GM08714 (cell line): ENCODE measurements around the gene IRS1.

Source experiments
- H3K4me3 ChIP-seq: fragments of 200-500 bp; sonication (Bioruptor generic); 2 replicates; pipeline ENCODE4 v1.5.1; 2014; ENCODE audit warnings: mild to moderate bottlenecking, low read length, inconsistent platforms
- ZNF274 ChIP-seq: IDR thresholded peaks from 2 replicates; pipeline ENCODE4 v1.6.1; 2012; ENCODE audit warnings: mild to moderate bottlenecking, low read depth, low read length

Gene IRS1

GRCh38 chr2:226832061-226832460, 32.4 kb upstream of the IRS1 start:
- no peak for TF ChIP-seq ZNF274
- H3K4me3 ChIP-seq = no peak overlapping the region

GRCh38 chr2:226831266-226831665, 31.6 kb upstream of the IRS1 start:
- TF ChIP-seq ZNF274 = no peak
- no peak overlapping the region for H3K4me3 ChIP-seq

- H3K4me3 ChIP-seq = no peak overlapping the region
- no peak for TF ChIP-seq ZNF274
Measured at GRCh38 chr2:226829721-226830631, 30.4 kb upstream of the IRS1 start.

- H3K4me3 ChIP-seq = no peak overlapping the region
- TF ChIP-seq ZNF274 = no peak
Measured at GRCh38 chr2:226828191-226828590, 28.6 kb upstream of the IRS1 start.

- no peak overlapping the region for H3K4me3 ChIP-seq
- TF ChIP-seq ZNF274 = no peak
Measured at GRCh38 chr2:226825056-226825455, 25.4 kb upstream of the IRS1 start.

GRCh38 chr2:226818930-226819329, 19.3 kb upstream of the IRS1 start:
- H3K4me3 ChIP-seq = no peak overlapping the region
- no peak for TF ChIP-seq ZNF274

- no peak for TF ChIP-seq ZNF274
- no peak overlapping the region for H3K4me3 ChIP-seq
Measured at GRCh38 chr2:226813148-226813701, 13.6 kb upstream of the IRS1 start.

- TF ChIP-seq ZNF274 = no peak
- no peak overlapping the region for H3K4me3 ChIP-seq
Measured at GRCh38 chr2:226803410-226803809, 3.8 kb upstream of the IRS1 start.

GRCh38 chr2:226802573-226802972, 3.0 kb upstream of the IRS1 start:
- TF ChIP-seq ZNF274 = no peak
- no peak overlapping the region for H3K4me3 ChIP-seq

- peak overlapping the region; percentile 67; the same call in 1 of the 2 replicates for H3K4me3 ChIP-seq
- TF ChIP-seq ZNF274 = no peak
Measured at GRCh38 chr2:226800941-226801784, 1.5 kb upstream of the IRS1 start.

GRCh38 chr2:226799976-226800940, 638 bp upstream of the IRS1 start:
- peak overlapping the region; percentile 67; the same call in 1 of the 2 replicates for H3K4me3 ChIP-seq
- TF ChIP-seq ZNF274 = no peak

- peak overlapping the region; percentile 67; the same call in 1 of the 2 replicates for H3K4me3 ChIP-seq
- TF ChIP-seq ZNF274 = no peak
Measured at GRCh38 chr2:226798422-226799210, 1.0 kb downstream of the IRS1 start.
